Ramos (cell line): Measurements from ENCODE around the gene ADIRF.
"Not testable (repeated sequence)": the region's sequence is repeated elsewhere in the genome, so short reads cannot be mapped to it uniquely, and the experiment has no call there.

Source experiments
- in situ Hi-C: fragments of 300-500 bp; cut with MboI; formaldehyde crosslinking; loops from one replicate; pipeline ENCODE4 v1.14.3; 2022; ENCODE audit warnings: low sequenced_read_pairs; ENCODE audit not compliant: unreplicated experiment

Gene ADIRF

GRCh38 chr10:86974484-86974883, 6.2 kb downstream of the ADIRF start:
- in situ Hi-C loops, result no loop called here

- in situ Hi-C loops, result no loop called here
Observed at GRCh38 chr10:86976362-86977056, 8.2 kb downstream of the ADIRF start.

GRCh38 chr10:86978457-86978856, 10.2 kb downstream of the ADIRF start:
- in situ Hi-C loops, result not testable (repeated sequence)

GRCh38 chr10:86979296-86979818, 11.1 kb downstream of the ADIRF start:
- in situ Hi-C loops, result no loop called here

GRCh38 chr10:86979977-86980448, 11.7 kb downstream of the ADIRF start:
- in situ Hi-C loops, result no loop called here

- in situ Hi-C loops, result not testable (repeated sequence)
Observed at GRCh38 chr10:86981020-86981419, 12.7 kb downstream of the ADIRF start.

- in situ Hi-C loops, result no loop called here
Observed at GRCh38 chr10:86981716-86982115, 13.4 kb downstream of the ADIRF start.

- in situ Hi-C loops, result not testable (repeated sequence)
Observed at GRCh38 chr10:86984498-86984897, 16.2 kb downstream of the ADIRF start.

GRCh38 chr10:86988520-86988919, 20.2 kb downstream of the ADIRF start:
- in situ Hi-C loops, result no loop called here

- in situ Hi-C loops, result not testable (repeated sequence)
Observed at GRCh38 chr10:86991362-86991761, 23.1 kb downstream of the ADIRF start.

GRCh38 chr10:86992456-86992855, 24.2 kb downstream of the ADIRF start:
- in situ Hi-C loops, result no loop called here

GRCh38 chr10:86992929-86993328, 24.6 kb downstream of the ADIRF start:
- in situ Hi-C loops, result no loop called here

GRCh38 chr10:86999802-87000403, 31.6 kb downstream of the ADIRF start:
- in situ Hi-C loops, result not testable (repeated sequence)

GRCh38 chr10:87000491-87000890, 32.2 kb downstream of the ADIRF start:
- in situ Hi-C loops, result no loop called here

- in situ Hi-C loops, result not testable (repeated sequence)
Observed at GRCh38 chr10:87007124-87007523, 38.8 kb downstream of the ADIRF start.

GRCh38 chr10:87007674-87008073, 39.4 kb downstream of the ADIRF start:
- in situ Hi-C loops, result not testable (repeated sequence)

GRCh38 chr10:87008303-87008702, 40.0 kb downstream of the ADIRF start:
- in situ Hi-C loops, result not testable (repeated sequence)

GRCh38 chr10:87009134-87009696, 40.9 kb downstream of the ADIRF start:
- in situ Hi-C loops, result not testable (repeated sequence)

GRCh38 chr10:87013528-87013927, 45.2 kb downstream of the ADIRF start:
- in situ Hi-C loops, result not testable (repeated sequence)

- in situ Hi-C loops, result not testable (repeated sequence)
Observed at GRCh38 chr10:87014986-87015716, 46.9 kb downstream of the ADIRF start.

GRCh38 chr10:87018127-87018526, 49.8 kb downstream of the ADIRF start:
- in situ Hi-C loops, result not testable (repeated sequence)
